Measurements from ENCODE around the gene MRPS35.

MRPS35 gene

GRCh38 chr12:27747111-27747820 lies 36.6 kb downstream of the MRPS35 start:
- DNase-seq (ENCODE audit: extremely low read depth, insufficient read length): no peak
- no peak for TF ChIP-seq CTCF (IDR thresholded peaks at IDR 0.05; ENCODE audit: insufficient read depth, low read length, poor library complexity, severe bottlenecking)
- no peak overlapping the region for H3K4me3 ChIP-seq (replicated peaks; ENCODE audit: low read depth, low read length)
- H3K36me3 ChIP-seq (ENCODE audit: control insufficient read depth, insufficient read depth, low read length): peaks cover 5% of the 10 kb centered on the region
- no peaks in the 10 kb centered on the region for H3K27me3 ChIP-seq (replicated peaks; ENCODE audit: control insufficient read depth, insufficient read depth, low read length)

GRCh38 chr12:27751386-27752047 lies 40.9 kb downstream of the MRPS35 start:
- Histone ChIP-seq H3K27me3 (replicated peaks; ENCODE audit: control insufficient read depth, insufficient read depth, low read length) (no peaks in the 10 kb centered on the region), H3K36me3 (ENCODE audit: control insufficient read depth, insufficient read depth, low read length) (peaks cover 3% of the 10 kb centered on the region), H3K4me3 (replicated peaks; ENCODE audit: low read depth, low read length) (no peak overlapping the region)
- DNase-seq (ENCODE audit: extremely low read depth, insufficient read length): no peak
- no peak for TF ChIP-seq CTCF (IDR thresholded peaks at IDR 0.05; ENCODE audit: insufficient read depth, low read length, poor library complexity, severe bottlenecking)

- DNase-seq (ENCODE audit: extremely low read depth, insufficient read length): no peak
- no peak for TF ChIP-seq CTCF (IDR thresholded peaks at IDR 0.05; ENCODE audit: insufficient read depth, low read length, poor library complexity, severe bottlenecking)
- Histone ChIP-seq H3K36me3 (ENCODE audit: control insufficient read depth, insufficient read depth, low read length) (peaks cover 2% of the 10 kb centered on the region), H3K27me3 (replicated peaks; ENCODE audit: control insufficient read depth, insufficient read depth, low read length) (no peaks in the 10 kb centered on the region), H3K4me3 (replicated peaks; ENCODE audit: low read depth, low read length) (no peak overlapping the region)
These were observed 44.2 kb downstream of the MRPS35 start for GRCh38 chr12:27754795-27755194.

- Histone ChIP-seq H3K27me3 (replicated peaks; ENCODE audit: control insufficient read depth, insufficient read depth, low read length) (no peaks in the 10 kb centered on the region), H3K4me3 (replicated peaks; ENCODE audit: low read depth, low read length) (no peak overlapping the region), H3K36me3 (ENCODE audit: control insufficient read depth, insufficient read depth, low read length) (peaks cover 2% of the 10 kb centered on the region)
- no peak for DNase-seq (ENCODE audit: extremely low read depth, insufficient read length)
- TF ChIP-seq CTCF (IDR thresholded peaks at IDR 0.05; ENCODE audit: insufficient read depth, low read length, poor library complexity, severe bottlenecking): no peak
These were observed 46.1 kb downstream of the MRPS35 start for GRCh38 chr12:27756670-27757195.

GRCh38 chr12:27762757-27763156 lies 52.1 kb downstream of the MRPS35 start:
- H3K27me3 ChIP-seq (replicated peaks; ENCODE audit: control insufficient read depth, insufficient read depth, low read length): no peaks in the 10 kb centered on the region
- DNase-seq (ENCODE audit: extremely low read depth, insufficient read length): no peak
- TF ChIP-seq CTCF (IDR thresholded peaks at IDR 0.05; ENCODE audit: insufficient read depth, low read length, poor library complexity, severe bottlenecking): no peak

More at GRCh38 chr12:27762757-27763156, 52.1 kb downstream of the MRPS35 start:
- no peak overlapping the region for H3K4me3 ChIP-seq (replicated peaks; ENCODE audit: low read depth, low read length)
- no peaks in the 10 kb centered on the region for H3K36me3 ChIP-seq (ENCODE audit: control insufficient read depth, insufficient read depth, low read length)
